RWPE1 (cell line): ENCODE results near the gene BST1.

Experiments used
- CTCF ChIA-PET: fragments of 350-600 bp; sonication (Branson Sonifier 250); formaldehyde crosslinking; extraction: SDS; loops from one replicate; lab custom pipeline; 2021; lab: Yijun Ruan, JAX
- POLR2A ChIA-PET: fragments of 400-600 bp; formaldehyde crosslinking; extraction: SDS; loops from one replicate; lab custom pipeline; 2020; ENCODE audit warnings: antibody characterized with exemption; ENCODE audit not compliant: low non-redundant PET; lab: Yijun Ruan, JAX
- DNase-seq: peaks from one replicate; pipeline ENCODE4 v3.0.0; 2012; ENCODE audit warnings: low spot score
- H3K27ac ChIP-seq: fragments of 450-650 bp; 2 replicates; pipeline ENCODE4 v1.5.1; 2017
- TF ChIP-seq, protein P1 (sequence below): fragments of 450-650 bp; conservative IDR thresholded peaks from 2 replicates; pipeline ENCODE4 v1.5.1; 2017; ENCODE audit warnings: low read depth, mild to moderate bottlenecking

The BST1 gene

GRCh38 chr4:15781427-15782095, 78.7 kb downstream of the BST1 start:
- POLR2A ChIA-PET: no interaction called here
- TF ChIP-seq, protein P1, sequence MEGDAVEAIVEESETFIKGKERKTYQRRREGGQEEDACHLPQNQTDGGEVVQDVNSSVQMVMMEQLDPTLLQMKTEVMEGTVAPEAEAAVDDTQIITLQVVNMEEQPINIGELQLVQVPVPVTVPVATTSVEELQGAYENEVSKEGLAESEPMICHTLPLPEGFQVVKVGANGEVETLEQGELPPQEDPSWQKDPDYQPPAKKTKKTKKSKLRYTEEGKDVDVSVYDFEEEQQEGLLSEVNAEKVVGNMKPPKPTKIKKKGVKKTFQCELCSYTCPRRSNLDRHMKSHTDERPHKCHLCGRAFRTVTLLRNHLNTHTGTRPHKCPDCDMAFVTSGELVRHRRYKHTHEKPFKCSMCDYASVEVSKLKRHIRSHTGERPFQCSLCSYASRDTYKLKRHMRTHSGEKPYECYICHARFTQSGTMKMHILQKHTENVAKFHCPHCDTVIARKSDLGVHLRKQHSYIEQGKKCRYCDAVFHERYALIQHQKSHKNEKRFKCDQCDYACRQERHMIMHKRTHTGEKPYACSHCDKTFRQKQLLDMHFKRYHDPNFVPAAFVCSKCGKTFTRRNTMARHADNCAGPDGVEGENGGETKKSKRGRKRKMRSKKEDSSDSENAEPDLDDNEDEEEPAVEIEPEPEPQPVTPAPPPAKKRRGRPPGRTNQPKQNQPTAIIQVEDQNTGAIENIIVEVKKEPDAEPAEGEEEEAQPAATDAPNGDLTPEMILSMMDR: no peak
- no peak overlapping the region for H3K27ac ChIP-seq
- CTCF ChIA-PET: no interaction called here
- no peak for DNase-seq
